NCI-H1048 (cell line): ENCODE data around the gene ENKUR.

Experiments
- DNase-seq: peaks from one replicate; lab custom pipeline; 2025; lab: John Stamatoyannopoulos, UW

ENKUR gene, protein sequence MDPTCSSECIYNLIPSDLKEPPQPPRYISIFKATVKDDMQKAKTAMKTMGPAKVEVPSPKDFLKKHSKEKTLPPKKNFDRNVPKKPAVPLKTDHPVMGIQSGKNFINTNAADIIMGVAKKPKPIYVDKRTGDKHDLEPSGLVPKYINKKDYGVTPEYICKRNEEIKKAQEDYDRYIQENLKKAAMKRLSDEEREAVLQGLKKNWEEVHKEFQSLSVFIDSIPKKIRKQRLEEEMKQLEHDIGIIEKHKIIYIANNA

DNA sequence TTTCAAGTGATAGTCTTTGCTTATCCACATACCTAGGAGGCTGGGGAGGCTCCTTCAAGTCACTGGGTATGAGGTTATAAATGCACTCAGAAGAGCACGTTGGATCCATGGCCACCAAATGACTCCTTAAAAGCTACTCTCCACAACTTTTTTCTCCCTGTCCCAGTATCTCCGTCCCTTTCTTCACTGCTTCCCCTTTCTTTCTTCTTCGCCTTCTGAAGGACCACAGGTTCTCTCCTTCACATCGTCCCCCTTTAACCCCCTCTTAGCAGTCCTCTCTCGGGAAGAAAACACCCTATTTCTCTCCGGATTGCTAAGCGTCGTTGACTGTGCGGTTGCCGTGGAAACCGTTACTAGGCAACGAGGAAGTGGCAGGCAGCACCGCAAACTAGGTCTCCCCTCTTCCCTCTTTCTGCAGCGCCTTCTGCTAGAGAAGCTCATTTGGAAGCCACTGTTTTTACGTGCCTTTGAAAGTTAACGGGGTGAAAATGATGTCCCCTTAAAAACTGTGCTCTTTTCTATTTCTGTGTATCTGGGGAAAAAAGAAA is at the start of gene ENKUR:
Gene ENKUR, minus strand, starts transcription at position 331 of the 548 bp plus-strand sequence. Its CDS starts 222 bp downstream, at position 109.
- peak; percentile 72 for DNase-seq

- no peak for DNase-seq
Measured at GRCh38 chr10:25064401-25064800, 48.4 kb upstream of the ENKUR start.

- no peak for DNase-seq
Measured at GRCh38 chr10:25063644-25064043, 47.7 kb upstream of the ENKUR start.

DNA sequence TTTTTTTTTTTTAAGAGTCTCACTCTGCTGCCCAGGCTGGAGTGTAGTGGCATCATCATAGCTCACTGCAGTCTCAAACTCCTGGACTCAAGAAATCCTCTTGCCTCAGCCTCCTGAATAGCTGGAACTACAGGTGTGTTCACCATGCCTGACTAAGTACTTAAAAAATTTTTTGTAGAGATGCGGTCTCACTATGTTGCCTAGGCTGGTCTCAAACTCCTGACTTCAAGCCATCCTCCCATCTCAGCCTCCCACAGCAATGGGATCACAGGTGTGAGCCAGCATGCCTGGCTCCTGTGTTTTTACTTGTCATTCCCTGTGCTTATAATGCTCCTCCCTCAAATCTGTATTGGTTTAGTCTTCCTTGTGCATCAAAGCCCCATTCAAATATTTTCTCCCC is 47.2 kb upstream of the ENKUR start:
- no peak for DNase-seq

DNA sequence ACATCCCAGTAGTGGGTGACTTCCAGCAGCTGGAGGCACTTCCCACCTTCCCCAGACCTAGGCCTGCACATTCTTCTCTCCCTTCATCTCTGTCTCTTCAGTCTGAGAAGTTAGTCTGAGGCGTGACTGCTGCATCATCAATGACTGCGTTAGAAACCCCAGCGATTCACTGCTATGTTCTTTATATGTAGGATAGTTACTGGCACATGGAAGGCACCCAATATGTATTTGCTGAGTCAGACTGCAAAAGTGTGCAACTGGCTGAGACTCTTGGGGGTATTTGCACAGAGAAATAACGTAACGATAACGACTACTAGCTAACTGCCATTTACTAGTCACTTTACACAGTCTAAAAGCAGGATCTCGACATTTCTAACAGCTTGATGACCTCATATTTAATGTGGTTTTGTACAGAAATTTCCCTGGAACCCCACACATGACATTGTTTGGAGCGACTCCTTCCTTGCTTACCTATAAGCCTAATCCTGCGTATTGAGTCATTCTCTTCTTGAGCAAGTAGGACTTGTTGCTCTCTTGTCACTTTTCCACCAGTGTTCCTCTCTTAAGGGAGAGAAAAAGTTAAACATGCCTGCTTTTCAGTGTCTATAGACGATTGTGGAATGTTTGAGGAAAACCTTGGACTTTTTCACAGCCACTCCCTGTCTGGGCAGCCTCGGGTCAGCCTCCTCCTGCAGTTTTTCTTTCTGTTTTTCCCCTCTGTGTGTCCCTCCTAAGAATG is 45.9 kb upstream of the ENKUR start:
- no peak for DNase-seq

DNA sequence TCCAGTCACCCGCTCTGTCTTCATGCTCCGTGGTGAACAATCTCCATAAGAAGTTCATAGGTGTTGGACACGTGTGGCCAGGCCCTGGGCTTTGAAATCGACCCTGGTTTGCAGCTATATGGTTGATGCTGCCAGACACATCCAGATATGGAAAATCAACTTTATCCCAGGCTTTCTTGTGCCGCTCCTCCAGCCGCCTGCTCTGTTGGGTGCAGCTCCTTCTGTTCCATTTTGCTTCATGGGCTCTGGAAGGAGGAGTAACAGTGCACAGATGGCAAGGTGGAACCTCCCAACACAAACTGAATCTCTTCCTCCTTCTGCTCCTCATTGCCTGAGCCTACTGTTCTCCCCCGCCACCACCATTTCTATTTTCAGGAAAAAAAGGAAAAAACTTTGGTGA is 45.2 kb upstream of the ENKUR start:
- DNase-seq = no peak

DNA sequence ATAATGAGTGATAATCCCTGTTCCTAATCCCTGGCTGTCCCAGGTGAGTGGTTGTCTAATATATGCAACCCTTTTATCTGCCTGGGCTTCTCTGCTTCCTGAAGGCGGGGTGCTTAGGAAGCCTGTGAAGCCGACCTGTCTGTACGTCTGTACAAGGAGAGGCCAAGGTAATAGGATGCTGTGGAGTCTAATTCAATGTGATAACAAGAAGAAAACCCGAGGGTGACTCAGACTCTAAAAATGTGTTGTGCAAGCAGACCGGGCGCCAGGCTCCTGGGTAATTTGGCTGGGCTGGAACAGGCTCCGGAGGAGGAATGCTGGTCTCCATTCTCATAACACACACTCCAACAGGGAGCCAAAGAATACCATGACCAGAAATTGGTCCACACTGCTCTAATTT is 44.0 kb upstream of the ENKUR start:
- no peak for DNase-seq

DNA sequence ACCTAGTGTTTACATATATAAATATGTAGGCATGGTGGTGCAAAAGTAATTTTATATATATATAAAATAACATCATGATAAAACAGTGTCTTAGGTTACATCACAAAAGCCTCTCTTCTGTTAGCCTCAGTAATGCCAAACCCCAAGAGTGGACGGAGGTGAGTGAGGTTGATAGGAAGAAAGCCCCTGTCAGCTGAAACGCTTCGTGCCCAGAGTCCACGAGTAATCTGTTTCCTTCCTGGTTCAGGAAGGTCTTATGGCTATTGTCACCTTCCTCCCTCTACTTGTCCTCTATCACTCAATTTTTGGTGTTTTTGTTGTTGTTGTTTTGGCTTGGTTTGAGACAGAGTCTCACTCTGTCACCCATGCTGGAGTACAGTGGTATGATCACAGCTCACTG is 41.9 kb upstream of the ENKUR start:
- DNase-seq = no peak

DNA sequence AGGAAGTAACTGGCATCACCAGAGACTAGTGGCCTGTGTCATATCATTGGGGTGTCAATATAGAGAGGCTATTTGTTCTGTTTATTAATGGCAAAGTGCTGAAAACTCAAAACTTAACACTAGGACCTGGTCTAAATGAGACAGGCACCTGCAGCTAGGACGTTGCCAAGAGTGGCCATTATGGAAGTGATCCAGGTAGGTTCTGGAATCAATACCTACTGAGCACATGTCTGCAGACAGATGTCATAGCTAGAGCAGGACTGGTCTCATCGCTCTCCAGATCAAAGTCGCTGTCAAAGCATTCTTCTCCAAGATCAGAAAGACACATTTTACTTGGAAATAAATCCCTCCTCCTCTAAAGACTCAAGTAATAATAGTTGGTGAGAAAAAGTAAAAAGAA is 40.8 kb upstream of the ENKUR start:
- no peak for DNase-seq

DNA sequence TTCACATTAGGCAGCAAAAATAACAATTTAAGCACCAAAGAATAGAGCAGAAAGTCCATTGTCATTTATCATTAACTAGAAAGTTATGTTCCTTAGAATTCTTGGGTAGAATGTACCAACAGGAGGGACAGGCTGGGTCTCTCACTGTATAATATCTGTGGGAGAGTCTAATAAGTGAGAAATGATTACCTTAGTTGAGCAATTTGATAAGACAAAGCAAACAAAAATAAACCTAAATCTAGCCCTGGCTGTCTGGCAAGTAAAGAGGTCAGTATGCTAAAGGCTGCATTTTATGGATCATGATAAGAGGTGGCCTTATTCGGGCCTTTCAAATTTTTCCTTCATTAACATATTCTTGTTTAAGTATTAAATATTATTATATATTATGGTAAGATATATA is 36.1 kb upstream of the ENKUR start:
- DNase-seq = no peak

DNA sequence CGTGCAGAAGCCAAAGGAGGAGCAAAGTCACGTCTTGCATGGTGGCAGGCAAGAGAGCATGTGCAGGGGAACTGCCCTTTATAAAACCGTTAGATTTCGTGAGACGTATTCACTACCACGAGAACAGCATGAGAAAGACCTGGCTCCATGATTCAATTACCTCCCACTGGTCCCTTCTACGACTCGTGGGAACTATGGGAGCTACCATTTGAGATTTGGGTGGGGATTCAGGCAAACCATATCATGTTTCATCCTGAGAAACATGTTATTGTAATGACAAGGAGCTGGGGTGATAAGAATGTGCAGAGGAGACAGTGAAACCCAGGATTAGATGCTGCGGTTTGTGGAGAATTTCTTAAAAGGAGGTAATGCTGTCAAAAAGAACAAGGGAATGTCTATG is 34.4 kb upstream of the ENKUR start:
- no peak for DNase-seq

DNA sequence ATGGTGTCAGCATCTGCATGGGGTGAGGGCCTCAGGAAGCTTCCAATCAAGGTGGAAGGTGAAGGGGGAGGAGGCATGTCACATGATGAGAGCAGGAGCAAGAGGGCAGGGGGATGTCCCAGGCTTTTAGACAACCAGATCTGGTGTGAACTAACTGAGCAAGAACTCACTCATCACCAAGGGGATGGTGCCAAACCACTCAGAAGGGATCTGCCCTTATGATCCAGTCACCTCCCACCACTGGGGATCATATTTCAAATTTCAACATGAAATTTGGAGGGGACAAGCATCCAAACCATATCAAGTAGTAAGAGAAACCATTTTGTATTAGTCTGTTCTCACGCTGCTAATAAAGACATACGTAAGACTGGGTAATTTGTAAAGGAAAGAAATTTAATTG is 34.0 kb upstream of the ENKUR start:
- DNase-seq = no peak

DNA sequence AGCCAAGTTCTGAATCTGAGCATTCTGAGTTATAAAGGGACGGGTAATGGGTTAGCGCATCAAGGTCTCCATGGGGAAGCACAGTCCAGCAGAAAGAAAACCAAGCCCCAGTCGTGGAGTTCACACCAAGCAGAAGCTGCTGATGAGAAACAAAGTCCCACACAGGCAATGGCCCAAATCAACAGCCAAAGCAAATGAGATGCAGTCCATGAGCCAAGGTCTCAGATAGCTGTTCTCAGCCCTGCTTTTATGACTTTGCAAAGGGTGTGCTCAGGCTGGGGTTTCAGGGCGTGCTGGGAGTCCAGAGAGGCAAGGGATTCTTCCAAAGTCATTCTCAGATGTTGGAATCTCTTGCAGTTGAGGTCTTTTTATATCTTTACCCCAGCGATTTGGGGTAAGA is 32.5 kb upstream of the ENKUR start:
- DNase-seq = no peak

DNA sequence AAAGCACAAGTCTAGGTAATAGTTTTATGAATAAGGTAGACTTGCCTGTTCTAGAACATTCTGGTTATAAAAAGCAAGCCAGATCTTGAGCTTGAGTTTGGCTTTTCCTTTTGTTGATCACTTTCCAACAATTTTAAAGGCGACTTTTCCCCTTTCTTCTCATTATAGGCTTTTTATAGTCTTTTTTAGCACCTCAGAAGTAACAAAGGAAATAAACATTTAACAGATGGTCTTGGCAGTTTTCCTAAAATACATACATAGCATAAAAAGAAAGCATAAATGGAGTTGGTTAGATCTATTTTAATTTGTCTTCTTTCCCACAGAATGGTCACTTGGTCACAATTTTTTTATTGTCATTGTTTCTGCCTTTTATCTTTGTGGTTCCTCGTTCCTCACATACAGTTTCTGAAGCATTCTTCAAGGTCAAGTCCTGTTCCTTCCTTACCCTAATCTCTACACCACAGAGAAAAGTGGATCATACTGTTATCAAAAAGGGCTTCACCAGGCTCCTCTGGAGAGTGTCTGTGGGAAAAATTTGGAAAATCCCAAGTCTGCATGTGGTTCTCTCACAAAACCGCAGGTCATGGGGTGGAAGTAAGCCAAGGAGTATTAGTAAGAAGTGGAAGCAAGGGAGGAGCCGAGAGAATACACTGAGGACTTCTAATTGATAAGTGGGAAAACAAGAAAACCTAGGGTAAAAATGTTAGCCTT is 31.8 kb upstream of the ENKUR start:
- DNase-seq = no peak

- no peak for DNase-seq
Measured at GRCh38 chr10:25047088-25047487, 31.1 kb upstream of the ENKUR start.

GRCh38 chr10:25046641-25047040 is 30.7 kb upstream of the ENKUR start:
- DNase-seq = no peak

DNA sequence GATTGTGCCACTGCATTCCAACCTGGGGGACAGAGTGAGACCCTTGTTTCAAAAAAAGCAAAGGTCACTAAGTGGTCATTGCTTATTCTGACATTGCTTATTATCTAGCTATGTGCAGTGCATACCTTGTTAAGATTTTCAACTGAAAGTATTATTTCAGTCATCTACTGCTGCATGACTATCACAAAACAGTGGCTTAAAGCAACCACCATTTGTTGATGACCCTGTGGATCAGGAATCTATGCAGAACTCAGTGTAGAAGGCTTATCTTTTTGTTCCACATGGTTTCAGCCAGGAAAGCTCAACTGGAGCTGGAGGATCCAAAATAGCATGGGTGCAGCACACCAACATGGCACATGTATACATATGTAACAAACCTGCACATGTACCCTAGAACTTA is 23.6 kb upstream of the ENKUR start:
- DNase-seq = no peak

GRCh38 chr10:25038325-25038724 is 22.4 kb upstream of the ENKUR start:
- DNase-seq = no peak

DNA sequence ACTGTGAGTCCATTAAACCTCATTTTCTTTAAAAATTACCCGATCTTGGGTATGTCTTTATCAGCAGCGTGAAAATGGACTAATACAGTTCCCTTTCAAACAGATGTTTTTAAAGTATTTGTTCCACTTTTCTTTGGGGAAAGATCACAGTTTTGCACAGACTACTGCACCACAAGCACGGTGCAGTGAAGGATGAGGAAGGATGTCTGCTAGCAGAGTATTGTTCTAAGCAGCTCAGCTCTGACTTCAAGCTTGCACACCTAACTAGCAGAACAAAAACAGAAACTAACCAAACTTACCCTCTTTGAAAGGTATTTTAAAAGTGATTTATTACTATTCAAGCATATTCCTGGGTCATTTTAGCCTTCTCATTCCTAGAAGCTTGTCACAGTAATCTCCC is 20.4 kb upstream of the ENKUR start:
- no peak for DNase-seq

DNA sequence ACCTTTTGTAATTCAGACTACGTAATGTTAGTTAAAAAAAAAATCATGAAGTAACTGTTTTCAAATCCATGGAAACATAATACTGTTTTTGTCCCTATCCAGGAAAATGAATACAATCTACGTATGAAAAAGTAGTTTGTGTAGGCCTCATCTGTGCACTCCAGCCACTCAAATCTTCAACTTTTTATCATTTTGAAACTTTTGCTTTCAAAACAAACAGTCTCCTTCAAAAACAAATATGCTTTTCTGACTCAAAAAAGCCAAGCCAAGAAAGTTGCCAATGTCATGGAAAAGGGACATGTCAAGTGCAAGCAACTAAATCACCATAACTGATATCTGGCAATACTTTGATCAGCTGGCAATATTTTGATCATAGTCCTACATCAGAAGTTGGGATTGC is 13.6 kb upstream of the ENKUR start:
- no peak for DNase-seq

DNA sequence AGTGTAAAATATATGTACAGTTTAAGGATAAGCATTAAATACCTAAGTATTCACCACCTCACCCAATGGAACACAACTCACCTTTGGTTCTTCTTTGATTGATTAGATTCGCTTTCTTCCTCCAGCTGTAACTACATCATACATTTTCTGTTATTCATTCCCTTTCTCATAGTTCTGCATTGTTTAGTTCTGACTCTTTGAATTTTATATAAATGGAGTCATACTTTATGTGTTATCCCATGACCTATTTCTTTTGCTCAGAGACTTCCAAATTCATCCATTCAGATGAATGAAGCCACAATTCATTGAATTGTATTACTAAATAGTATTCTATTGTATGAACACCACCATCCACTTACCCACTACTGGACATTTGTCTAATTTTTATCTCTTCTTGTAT is 12.8 kb upstream of the ENKUR start:
- DNase-seq = no peak

- DNase-seq = no peak
Measured at GRCh38 chr10:25026463-25026862, 10.5 kb upstream of the ENKUR start.

GRCh38 chr10:25024528-25024927 is 8.6 kb upstream of the ENKUR start:
- DNase-seq = no peak
